ENCODE results near the gene COL7A1.

The COL7A1 gene

GRCh38 chr3:48614044-48614443 lies 18.9 kb upstream of the COL7A1 start:
- peaks cover 7% of the 10 kb centered on the region; the same call in 1 of the 2 replicates for H3K9me3 ChIP-seq (ENCODE audit: insufficient read depth, low read depth, low read length)
- H3K4me1 ChIP-seq (ENCODE audit: insufficient read depth, low read length, poor library complexity, severe bottlenecking) = no peaks in the 10 kb centered on the region
- H3K36me3 ChIP-seq (ENCODE audit: insufficient read depth, low read length) = no peaks in the 10 kb centered on the region
- no peaks in the 10 kb centered on the region for H3K27me3 ChIP-seq (ENCODE audit: insufficient read depth, low read length, poor library complexity, severe bottlenecking)
- no peak overlapping the region for H3K4me2 ChIP-seq (ENCODE audit: low read depth, low read length, poor library complexity, severe bottlenecking)
- no peak overlapping the region for H3K4me3 ChIP-seq (ENCODE audit: low read length, poor library complexity, severe bottlenecking)
- H4K20me1 ChIP-seq (ENCODE audit: insufficient read depth, low read length, poor library complexity, severe bottlenecking) = peaks cover under 1% of the 10 kb centered on the region
- peaks cover 11% of the 10 kb centered on the region for H3K79me2 ChIP-seq (ENCODE audit: insufficient read depth, low read length)
- TF ChIP-seq EZH2phosphoT487 (IDR thresholded peaks at IDR 0.05; ENCODE audit: borderline replicate concordance) = no peak
- TF ChIP-seq CTCF (conservative IDR thresholded peaks at IDR 0.05; ENCODE audit: low read length) = no peak
- no peaks in the 10 kb centered on the region for H3K9me2 ChIP-seq (replicated peaks; ENCODE audit: low read depth, low read length)
- no peak overlapping the region for H2AFZ ChIP-seq (ENCODE audit: low read length)
- no peak overlapping the region for H3K9ac ChIP-seq (ENCODE audit: low read depth, low read length, poor library complexity, severe bottlenecking)
- no peaks in the 10 kb centered on the region for H3F3A ChIP-seq (ENCODE audit: low read depth)

GRCh38 chr3:48612309-48612708 lies 17.2 kb upstream of the COL7A1 start:
- no peak overlapping the region for H3K4me2 ChIP-seq (ENCODE audit: low read depth, low read length, poor library complexity, severe bottlenecking)
- peaks cover 13% of the 10 kb centered on the region for H3K4me1 ChIP-seq (ENCODE audit: insufficient read depth, low read length, poor library complexity, severe bottlenecking)
- H3K9ac ChIP-seq (ENCODE audit: low read depth, low read length, poor library complexity, severe bottlenecking) = no peak overlapping the region
- peaks cover 29% of the 10 kb centered on the region for H3K79me2 ChIP-seq (ENCODE audit: insufficient read depth, low read length)
- H3K4me3 ChIP-seq (ENCODE audit: low read length, poor library complexity, severe bottlenecking) = no peak overlapping the region
- no peak overlapping the region for H2AFZ ChIP-seq (ENCODE audit: low read length)
- no peaks in the 10 kb centered on the region for H3K27me3 ChIP-seq (ENCODE audit: insufficient read depth, low read length, poor library complexity, severe bottlenecking)
- no peaks in the 10 kb centered on the region for H3K9me2 ChIP-seq (replicated peaks; ENCODE audit: low read depth, low read length)
- no peaks in the 10 kb centered on the region for H3K36me3 ChIP-seq (ENCODE audit: insufficient read depth, low read length)
- H4K20me1 ChIP-seq (ENCODE audit: insufficient read depth, low read length, poor library complexity, severe bottlenecking) = peaks cover 8% of the 10 kb centered on the region
- no peak for TF ChIP-seq EZH2phosphoT487 (IDR thresholded peaks at IDR 0.05; ENCODE audit: borderline replicate concordance)
- no peak for TF ChIP-seq CTCF (conservative IDR thresholded peaks at IDR 0.05; ENCODE audit: low read length)
- H3K9me3 ChIP-seq (ENCODE audit: insufficient read depth, low read depth, low read length) = peaks cover 5% of the 10 kb centered on the region; the same call in 1 of the 2 replicates
- no peaks in the 10 kb centered on the region for H3F3A ChIP-seq (ENCODE audit: low read depth)

DNA sequence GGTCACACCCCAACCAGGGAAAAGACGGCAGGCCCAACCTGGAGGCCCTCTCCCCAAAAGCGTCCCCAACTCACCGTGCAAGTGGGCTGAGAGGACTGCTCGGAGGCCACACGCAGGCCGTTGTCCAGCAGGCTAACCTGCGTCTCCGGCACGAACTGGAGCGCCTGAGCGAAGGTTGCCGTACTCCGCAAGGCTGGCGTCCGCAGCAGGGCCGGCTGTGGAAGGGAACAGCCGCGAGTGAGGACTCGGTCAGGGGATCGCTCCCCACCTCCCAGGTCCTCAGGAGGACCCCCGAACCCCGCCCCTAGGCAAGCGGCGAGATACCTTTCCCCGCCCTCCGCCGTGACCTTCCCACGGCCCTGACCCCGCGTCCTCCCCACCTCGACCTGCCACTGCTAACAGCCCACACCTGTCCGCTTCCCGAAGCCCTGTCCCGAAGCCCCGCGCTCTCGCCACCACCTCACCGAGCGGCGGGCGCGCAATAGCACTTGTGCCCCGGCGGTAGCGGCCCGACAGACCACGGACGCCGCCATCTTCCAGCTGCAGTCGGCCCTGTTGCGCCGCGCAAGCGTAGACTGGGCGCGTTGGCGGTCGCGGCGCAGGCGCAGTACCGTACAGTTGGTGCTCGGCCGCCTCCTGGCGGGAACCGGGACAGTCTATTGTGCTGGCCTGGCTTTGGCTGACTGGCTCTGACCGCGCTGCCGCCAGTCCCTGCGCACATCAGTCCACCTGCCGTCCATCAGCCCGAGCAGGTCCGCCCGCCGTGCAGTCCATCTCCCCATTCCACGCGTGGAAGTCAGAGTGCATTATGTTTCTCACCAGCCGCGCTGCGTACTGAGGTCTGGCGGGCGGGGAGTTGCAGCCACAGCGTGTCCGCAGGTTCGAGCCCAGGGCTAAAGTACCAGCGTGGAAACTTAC lies 14.2 kb upstream of the COL7A1 start, which contains the start of gene UQCRC1:
Gene UQCRC1 (minus strand): TSS at position 559 of the 918 bp plus-strand sequence. CDS start 26 bp downstream, at position 533.
- Histone ChIP-seq H3K4me1 (ENCODE audit: insufficient read depth, low read length, poor library complexity, severe bottlenecking) (peaks cover 19% of the 10 kb centered on the region), H3K9ac (ENCODE audit: low read depth, low read length, poor library complexity, severe bottlenecking) (peak within 1 kb of the TSS; percentile 96), H3K79me2 (ENCODE audit: insufficient read depth, low read length) (peaks cover 45% of the 10 kb centered on the region), H3K9me2 (replicated peaks; ENCODE audit: low read depth, low read length) (no peaks in the 10 kb centered on the region), H3K36me3 (ENCODE audit: insufficient read depth, low read length) (peaks cover 19% of the 10 kb centered on the region; the same call in 1 of the 2 replicates), H3K4me3 (ENCODE audit: low read length, poor library complexity, severe bottlenecking) (peak within 1 kb of the TSS; percentile 91), H4K20me1 (ENCODE audit: insufficient read depth, low read length, poor library complexity, severe bottlenecking) (peaks cover 8% of the 10 kb centered on the region), H3K9me3 (ENCODE audit: insufficient read depth, low read depth, low read length) (no peaks in the 10 kb centered on the region), H2AFZ (ENCODE audit: low read length) (peak within 1 kb of the TSS; percentile 98), H3K4me2 (ENCODE audit: low read depth, low read length, poor library complexity, severe bottlenecking) (peak within 1 kb of the TSS; percentile 98), H3F3A (ENCODE audit: low read depth) (no peaks in the 10 kb centered on the region), H3K27me3 (ENCODE audit: insufficient read depth, low read length, poor library complexity, severe bottlenecking) (no peaks in the 10 kb centered on the region)
- no peak for TF ChIP-seq EZH2phosphoT487 (IDR thresholded peaks at IDR 0.05; ENCODE audit: borderline replicate concordance)
- peak; percentile 59 for TF ChIP-seq CTCF (conservative IDR thresholded peaks at IDR 0.05; ENCODE audit: low read length)
